Trophoblast cell (in vitro differentiated cells and primary cell): Measurements from ENCODE around the gene CATSPERE.

Experiments used
- DNase-seq, 2 donors: peaks; one replicate each; pipeline ENCODE4 v3.0.0-alpha.2; 2016
- H2AFZ ChIP-seq: 2 replicates; pipeline ENCODE4 v1.6.1; 2013; ENCODE audit warnings: low read length, moderate library complexity, mild to moderate bottlenecking; ENCODE audit not compliant: insufficient read depth, poor library complexity
- H2AK5ac ChIP-seq: 2 replicates; pipeline ENCODE4 v1.6.1; 2013; ENCODE audit warnings: mild to moderate bottlenecking, low read length
- H2BK120ac ChIP-seq: 2 replicates; pipeline ENCODE4 v1.6.1; 2013; ENCODE audit warnings: low read length, mild to moderate bottlenecking, moderate library complexity; ENCODE audit not compliant: insufficient read depth, poor library complexity
- H2BK12ac ChIP-seq: 2 replicates; pipeline ENCODE4 v1.6.1; 2013; ENCODE audit warnings: mild to moderate bottlenecking, low read length, moderate library complexity
- H2BK5ac ChIP-seq: 2 replicates; pipeline ENCODE4 v1.6.1; 2013; ENCODE audit warnings: low read length, low read depth, moderate library complexity, mild to moderate bottlenecking; ENCODE audit not compliant: poor library complexity
- H3K14ac ChIP-seq: 2 replicates; pipeline ENCODE4 v1.6.1; 2013; ENCODE audit warnings: mild to moderate bottlenecking, low read length
- H3K18ac ChIP-seq: 2 replicates; pipeline ENCODE4 v1.6.1; 2013; ENCODE audit warnings: mild to moderate bottlenecking, low read length
- H3K23ac ChIP-seq: 2 replicates; pipeline ENCODE4 v1.6.1; 2013; ENCODE audit warnings: low read length
- H3K27ac ChIP-seq: 2 replicates; pipeline ENCODE4 v1.5.1; 2013; ENCODE audit warnings: low read depth, mild to moderate bottlenecking, inconsistent platforms, low read length, moderate library complexity
- H3K27me3 ChIP-seq: 2 replicates; pipeline ENCODE4 v1.6.1; 2013; ENCODE audit warnings: inconsistent platforms, mild to moderate bottlenecking, low read length, moderate library complexity; ENCODE audit not compliant: insufficient read depth
- H3K36me3 ChIP-seq, 2 experiments: 1 replicate in 1 of 2; 2 replicates in 1 of 2; pipeline ENCODE4 v1.6.1; 2013; ENCODE audit warnings: low read length in 2 of 2, mild to moderate bottlenecking in 2 of 2, moderate library complexity in 1 of 2; ENCODE audit not compliant: insufficient read depth in 2 of 2, control insufficient read depth in 1 of 2
- H3K4ac ChIP-seq: 2 replicates; pipeline ENCODE4 v1.6.1; 2013; ENCODE audit warnings: low read depth, mild to moderate bottlenecking, low read length, moderate library complexity
- H3K4me1 ChIP-seq, 2 experiments: 1 replicate in 1 of 2; 2 replicates in 1 of 2; pipeline ENCODE4 v1.6.1; 2013; ENCODE audit warnings: low read length in 2 of 2, mild to moderate bottlenecking in 2 of 2, moderate library complexity in 1 of 2; ENCODE audit not compliant: insufficient read depth in 2 of 2, control insufficient read depth in 1 of 2
- H3K4me2 ChIP-seq: 2 replicates; pipeline ENCODE4 v1.6.1; 2013; ENCODE audit warnings: inconsistent platforms, mild to moderate bottlenecking, low read length, moderate library complexity
- H3K4me3 ChIP-seq: 2 replicates; pipeline ENCODE4 v1.5.1; 2013; ENCODE audit warnings: mild to moderate bottlenecking, low read depth, low read length, inconsistent platforms
- H3K79me1 ChIP-seq: one replicate; pipeline ENCODE4 v1.6.1; 2013; ENCODE audit warnings: low read length
- H3K79me2 ChIP-seq: 2 replicates; pipeline ENCODE4 v1.6.1; 2013; ENCODE audit warnings: low read length, mild to moderate bottlenecking; ENCODE audit not compliant: control insufficient read depth, insufficient read depth, poor library complexity
- H3K9ac ChIP-seq: 2 replicates; pipeline ENCODE4 v1.6.1; 2013; ENCODE audit warnings: mild to moderate bottlenecking, low read length
- H3K9me3 ChIP-seq: 2 replicates; pipeline ENCODE4 v1.6.1; 2013; ENCODE audit warnings: low read depth, mild to moderate bottlenecking, control low read depth, inconsistent platforms, low read length; ENCODE audit not compliant: insufficient read depth
- H4K12ac ChIP-seq: 2 replicates; pipeline ENCODE4 v1.6.1; 2013; ENCODE audit warnings: low read depth, mild to moderate bottlenecking, low read length, moderate library complexity
- H4K8ac ChIP-seq: 2 replicates; pipeline ENCODE4 v1.6.1; 2013; ENCODE audit warnings: low read depth, mild to moderate bottlenecking, low read length, moderate library complexity
- H4K91ac ChIP-seq: one replicate; pipeline ENCODE4 v1.6.1; 2013; ENCODE audit warnings: low read depth, mild to moderate bottlenecking, low read length, moderate library complexity
- WGBS: extraction: QIAGEN DNeasy Blood & Tissue Kit; methylation state at CpG from one replicate; pipeline ENCODE4 v1.1.7; 2013; ENCODE audit warnings: missing lambda C conversion rate; ENCODE audit not compliant: insufficient read length, insufficient coverage; ENCODE audit errors: extremely low coverage; 5-methylcytosine and 5-hydroxymethylcytosine counted together

The CATSPERE gene

GRCh38 chr1:244545511-244545910 is 84.4 kb downstream of the CATSPERE start:
- DNase-seq = no peak
- no peak overlapping the region for H2BK120ac ChIP-seq
- H2AK5ac ChIP-seq = no peak overlapping the region
- no peaks in the 10 kb centered on the region for H3K4me1 ChIP-seq
- no peak overlapping the region for H3K27ac ChIP-seq
- H3K14ac ChIP-seq = no peak overlapping the region
- no peak overlapping the region for H2AFZ ChIP-seq
- no peaks in the 10 kb centered on the region for H3K9me3 ChIP-seq
- no peak overlapping the region for H3K9ac ChIP-seq
- H3K36me3 ChIP-seq = no peaks in the 10 kb centered on the region
- no peak overlapping the region for H4K12ac ChIP-seq
- no peak overlapping the region for H3K4ac ChIP-seq
- H3K18ac ChIP-seq = no peak overlapping the region
- H3K4me3 ChIP-seq = no peak overlapping the region
- no peaks in the 10 kb centered on the region for H3K27me3 ChIP-seq
- H3K23ac ChIP-seq = no peak overlapping the region
- no peaks in the 10 kb centered on the region for H3K79me2 ChIP-seq
- no peak overlapping the region for H2BK12ac ChIP-seq
- no CpG with 5 or more reads among the region's 1 CpG for WGBS
- no peaks in the 10 kb centered on the region for H3K79me1 ChIP-seq
- no peak overlapping the region for H2BK5ac ChIP-seq
- no peak overlapping the region for H3K4me2 ChIP-seq
- H4K8ac ChIP-seq = no peak overlapping the region
- no peak overlapping the region for H4K91ac ChIP-seq

GRCh38 chr1:244548558-244549115 is 87.6 kb downstream of the CATSPERE start:
- H3K27me3 ChIP-seq = no peaks in the 10 kb centered on the region
- H3K79me2 ChIP-seq = no peaks in the 10 kb centered on the region
- no peaks in the 10 kb centered on the region for H3K9me3 ChIP-seq
- no peak overlapping the region for H4K8ac ChIP-seq
- H3K79me1 ChIP-seq = no peaks in the 10 kb centered on the region
- DNase-seq = no peak
- no peak overlapping the region for H3K4me2 ChIP-seq
- H2BK120ac ChIP-seq = no peak overlapping the region
- no peak overlapping the region for H3K9ac ChIP-seq
- H3K36me3 ChIP-seq = no peaks in the 10 kb centered on the region
- no peak overlapping the region for H3K4me3 ChIP-seq
- no peak overlapping the region for H2AK5ac ChIP-seq
- no peak overlapping the region for H2BK5ac ChIP-seq
- H4K12ac ChIP-seq = no peak overlapping the region
- H3K23ac ChIP-seq = no peak overlapping the region
- H4K91ac ChIP-seq = no peak overlapping the region
- no peak overlapping the region for H3K14ac ChIP-seq
- no peak overlapping the region for H2BK12ac ChIP-seq
- no peaks in the 10 kb centered on the region for H3K4me1 ChIP-seq
- H2AFZ ChIP-seq = no peak overlapping the region
- no peak overlapping the region for H3K4ac ChIP-seq
- no CpG with 5 or more reads among the region's 2 CpGs for WGBS
- H3K18ac ChIP-seq = no peak overlapping the region
- H3K27ac ChIP-seq = no peak overlapping the region

GRCh38 chr1:244552336-244552735 is 91.3 kb downstream of the CATSPERE start:
- H3K27me3 ChIP-seq = no peaks in the 10 kb centered on the region
- H4K91ac ChIP-seq = no peak overlapping the region
- H3K79me1 ChIP-seq = no peaks in the 10 kb centered on the region
- no CpG with 5 or more reads among the region's 6 CpGs for WGBS
- H2BK5ac ChIP-seq = no peak overlapping the region
- DNase-seq = peak; percentile 88 to 99
- no peaks in the 10 kb centered on the region for H3K4me1 ChIP-seq
- no peak overlapping the region for H3K9ac ChIP-seq
- H2AK5ac ChIP-seq = no peak overlapping the region
- no peak overlapping the region for H4K8ac ChIP-seq
- no peak overlapping the region for H4K12ac ChIP-seq
- no peak overlapping the region for H3K23ac ChIP-seq
- H3K14ac ChIP-seq = no peak overlapping the region
- no peak overlapping the region for H3K4ac ChIP-seq
- H3K27ac ChIP-seq = no peak overlapping the region
- no peaks in the 10 kb centered on the region for H3K36me3 ChIP-seq
- H3K18ac ChIP-seq = no peak overlapping the region
- no peak overlapping the region for H2BK12ac ChIP-seq
- H3K4me2 ChIP-seq = no peak overlapping the region
- H3K9me3 ChIP-seq = no peaks in the 10 kb centered on the region
- no peaks in the 10 kb centered on the region for H3K79me2 ChIP-seq
- no peak overlapping the region for H3K4me3 ChIP-seq
- H2AFZ ChIP-seq = no peak overlapping the region
- H2BK120ac ChIP-seq = no peak overlapping the region

- H2BK5ac ChIP-seq = no peak overlapping the region
- H3K4me2 ChIP-seq = no peak overlapping the region
- H4K8ac ChIP-seq = no peak overlapping the region
- no peak overlapping the region for H2BK120ac ChIP-seq
- H3K14ac ChIP-seq = no peak overlapping the region
- no peak overlapping the region for H3K4me3 ChIP-seq
- H2AFZ ChIP-seq = no peak overlapping the region
- no peaks in the 10 kb centered on the region for H3K79me1 ChIP-seq
- H2BK12ac ChIP-seq = no peak overlapping the region
- no peak overlapping the region for H3K9ac ChIP-seq
- H3K27me3 ChIP-seq = no peaks in the 10 kb centered on the region
- H2AK5ac ChIP-seq = no peak overlapping the region
- H3K36me3 ChIP-seq = no peaks in the 10 kb centered on the region
- no peak overlapping the region for H4K12ac ChIP-seq
- no CpG with 5 or more reads among the region's 1 CpG for WGBS
- no peaks in the 10 kb centered on the region for H3K79me2 ChIP-seq
- H3K23ac ChIP-seq = no peak overlapping the region
- H4K91ac ChIP-seq = no peak overlapping the region
- H3K4me1 ChIP-seq = no peaks in the 10 kb centered on the region
- DNase-seq = no peak
- no peak overlapping the region for H3K4ac ChIP-seq
- no peak overlapping the region for H3K18ac ChIP-seq
- H3K9me3 ChIP-seq = peaks cover 3% of the 10 kb centered on the region
- no peak overlapping the region for H3K27ac ChIP-seq
Observed at GRCh38 chr1:244556263-244556662, 95.2 kb downstream of the CATSPERE start.
